Testis (tissue), 3 donors: Measurements from ENCODE around the gene CFAP53. TPM values are rescaled to one million over a fixed set of nuclear protein-coding genes. Genes with fewer than 3 reads are reported as not detected.

Experiments
- DNase-seq: peaks from one replicate; pipeline ENCODE4 v3.0.0-alpha.2; 2019
- H3K27ac ChIP-seq, 2 donors: fragments of 200-600 bp; sonication (generic); one replicate each; pipeline ENCODE4 v1.5.1; 2019
- H3K27me3 ChIP-seq: fragments of 200-600 bp; sonication (generic); one replicate; pipeline ENCODE4 v1.5.1; 2019
- H3K36me3 ChIP-seq: fragments of 200-600 bp; sonication (generic); one replicate; pipeline ENCODE4 v1.5.1; 2017; ENCODE audit warnings: low read depth; ENCODE audit errors: missing control alignments
- H3K4me1 ChIP-seq: fragments of 200-600 bp; sonication (generic); one replicate; pipeline ENCODE4 v1.5.1; 2019
- H3K4me3 ChIP-seq, 2 donors: fragments of 200-600 bp; sonication (generic); one replicate each; pipeline ENCODE4 v1.5.1; 2017 to 2019
- H3K9me3 ChIP-seq: fragments of 200-600 bp; sonication (generic); one replicate; pipeline ENCODE4 v1.5.1; 2017
- CTCF ChIP-seq, 3 experiments: fragments of 450-650 bp in 2 of 3; fragments of 200-600 bp in 1 of 3; sonication (generic) in 1 of 3; IDR thresholded peaks; one replicate each; pipeline ENCODE4 v1.5.1; 2016 to 2019; ENCODE audit warnings: antibody characterized with exemption in 3 of 3, mild to moderate bottlenecking in 2 of 3, moderate library complexity in 1 of 3
- POLR2A ChIP-seq: fragments of 450-650 bp; IDR thresholded peaks from one replicate; pipeline ENCODE4 v1.6.1; 2017; ENCODE audit warnings: antibody characterized with exemption, mild to moderate bottlenecking, moderate library complexity
- WGBS, 2 donors: methylation state at CpG; one replicate each; pipeline ENCODE4 v1.1.5; 2018; 5-methylcytosine and 5-hydroxymethylcytosine counted together
- intact Hi-C: fragments of 100-400 bp; cut with DNase I; formaldehyde crosslinking; loops from one replicate; pipeline ENCODE4 v1.15.1; 2023; ENCODE audit warnings: low total_unique reads
- polyA plus RNA-seq: library from polyadenylated mRNA; stranded (reverse); fragments of 350-450 nt; fragmentation: Illumina TruSeq; extraction: RNeasy Lipid Tissue Mini Kit (QIAGEN cat#74804); gene quantifications from one replicate; pipeline ENCODE4 v1.2.3, GENCODE V29; 2014; ENCODE audit warnings: low read depth, low replicate concordance; ENCODE audit not compliant: insufficient read depth
- total RNA-seq, 2 donors: library from RNA; depleted of rRNA; stranded (reverse); fragments of >200 nt; gene quantifications; one replicate each; pipeline ENCODE4 v1.2.3, GENCODE V29; 2016

The CFAP53 gene
- total and polyA plus RNA-seq, 3 donors from 2014 or later = 22.7 to 72.8 (median 48.6) TPM

DNA sequence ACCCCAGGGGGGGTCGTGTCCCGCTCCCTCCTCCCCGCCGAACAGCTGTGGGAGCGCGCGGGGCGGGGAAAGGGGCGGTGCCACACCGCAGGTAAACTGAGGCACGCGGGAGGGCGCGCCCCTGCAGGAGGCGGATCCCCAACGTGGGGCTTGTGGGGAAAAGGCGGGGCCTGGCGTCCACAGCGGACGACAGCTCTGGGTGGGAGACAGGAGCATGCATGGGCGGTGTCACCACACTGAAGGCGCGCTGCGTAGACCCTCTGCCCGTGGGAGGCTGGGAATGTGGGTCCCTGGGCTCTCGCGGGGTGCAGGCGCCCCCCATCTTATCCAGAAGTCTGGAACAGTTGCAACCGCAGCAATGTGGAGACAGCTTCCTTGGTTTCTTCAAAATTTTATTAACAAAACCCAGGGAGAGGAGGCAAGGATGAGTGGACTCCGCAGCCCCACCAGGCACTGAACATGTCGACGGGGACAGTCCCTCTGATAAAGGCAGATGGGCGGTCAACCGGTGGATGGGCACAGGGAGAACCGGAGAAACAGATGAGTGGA lies 15.8 kb upstream of the CFAP53 start:
- intact Hi-C loops = no loop called here
- WGBS, 2 donors = 29 to 76% methylated on average over 6 to 32 of the region's 35 CpGs
- DNase-seq = no peak
- Histone ChIP-seq H3K4me1 (peaks cover 20% of the 10 kb centered on the region), H3K27ac (peak overlapping the region; percentile 92 to 95), H3K4me3 (peak overlapping the region; percentile 85 to 90), H3K27me3 (no peaks in the 10 kb centered on the region), H3K9me3 (no peaks in the 10 kb centered on the region), H3K36me3 (no peaks in the 10 kb centered on the region)
- TF ChIP-seq CTCF (IDR thresholded peaks at IDR 0.05) = no peak
- TF ChIP-seq POLR2A = no peak

DNA sequence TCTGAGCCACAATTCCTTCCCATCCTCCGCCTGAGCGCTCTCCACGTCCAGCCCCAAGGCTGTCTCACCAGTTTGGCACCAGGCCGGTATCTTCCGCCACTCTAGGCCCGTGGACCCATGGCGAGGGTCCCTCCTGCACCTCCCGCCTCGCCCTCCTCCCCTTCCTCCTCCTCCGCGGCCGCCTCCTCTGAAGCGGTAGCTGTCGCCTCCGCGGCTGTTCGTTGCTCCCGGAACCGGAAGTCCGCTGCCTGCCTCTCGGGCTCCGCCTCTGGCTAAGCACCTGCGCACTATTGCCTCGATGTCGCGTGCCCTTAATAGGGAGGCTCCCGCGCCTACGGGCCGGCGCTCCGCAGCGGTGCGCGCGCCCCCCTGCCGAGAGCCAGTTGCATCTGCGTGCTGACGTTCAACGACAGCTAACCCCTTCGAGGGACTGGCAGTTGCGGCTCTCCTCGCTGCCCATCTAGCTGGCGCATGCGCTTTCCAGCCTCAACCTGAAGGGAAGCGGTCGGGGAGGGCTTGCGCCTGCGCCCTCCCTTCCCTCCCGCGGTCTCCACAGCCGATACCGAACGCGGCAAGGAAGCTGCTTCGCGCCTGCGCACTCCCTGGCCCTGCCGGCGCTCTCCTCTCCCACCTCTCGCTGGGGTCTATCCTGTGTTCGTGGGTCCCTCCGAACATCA lies 15.1 kb upstream of the CFAP53 start, which contains the start of gene MBD1:
Gene MBD1, minus strand, starts transcription at position 229 of the 677 bp plus-strand sequence. CDS start 1,531 bp downstream, outside the sequence.
- DNase-seq = peak; percentile 97
- Histone ChIP-seq H3K4me1 (peaks cover 17% of the 10 kb centered on the region), H3K27ac (peak within 1 kb of the TSS; percentile 92 to 95), H3K27me3 (no peaks in the 10 kb centered on the region), H3K36me3 (no peaks in the 10 kb centered on the region), H3K9me3 (no peaks in the 10 kb centered on the region), H3K4me3 (peak within 1 kb of the TSS; percentile 85 to 90)
- 0 to 2% methylated on average over 24 to 60 of the region's 63 CpGs for WGBS, 2 donors
- intact Hi-C loops = no loop called here
- TF ChIP-seq POLR2A (peak; percentile 78), CTCF (IDR thresholded peaks at IDR 0.05) (peak in 2 of 3 experiments; percentile 22)

- H3K4me3 ChIP-seq = peak overlapping the region; percentile 85 to 90
- no peaks in the 10 kb centered on the region for H3K9me3 ChIP-seq
- no peaks in the 10 kb centered on the region for H3K36me3 ChIP-seq
- intact Hi-C loops = no loop called here
- no peak for DNase-seq
- TF ChIP-seq POLR2A = no peak
- TF ChIP-seq CTCF (IDR thresholded peaks at IDR 0.05) = no peak
- no peaks in the 10 kb centered on the region for H3K27me3 ChIP-seq
- WGBS, 2 donors = 1 to 2% methylated on average over 16 of the region's 16 CpGs
- peak overlapping the region; percentile 92 to 95 for H3K27ac ChIP-seq
- peaks cover 17% of the 10 kb centered on the region for H3K4me1 ChIP-seq
Observed at GRCh38 chr18:50280707-50281294, 14.5 kb upstream of the CFAP53 start.

DNA sequence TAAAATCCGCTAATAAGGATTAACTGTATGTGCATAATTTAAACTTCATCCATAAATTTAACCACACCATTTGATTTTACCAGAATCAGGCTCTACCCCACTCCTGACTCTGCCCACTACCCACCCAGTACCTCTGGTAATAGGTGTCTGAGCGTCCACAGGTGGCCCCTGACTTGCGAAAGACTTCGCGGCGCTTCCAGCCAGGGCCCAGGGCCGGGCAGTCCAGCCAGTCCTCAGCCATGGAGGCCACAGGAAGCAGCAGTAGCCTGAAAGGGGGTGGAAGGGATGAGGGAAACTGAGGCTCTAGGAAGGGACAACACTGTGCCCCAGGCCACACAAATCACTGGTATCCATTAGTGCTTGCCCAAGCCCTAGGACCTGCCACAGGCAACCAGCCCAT lies 13.5 kb upstream of the CFAP53 start:
- TF ChIP-seq CTCF (IDR thresholded peaks at IDR 0.05) (no peak), POLR2A (no peak)
- Histone ChIP-seq H3K4me1 (peaks cover 17% of the 10 kb centered on the region), H3K4me3 (no peak overlapping the region), H3K27me3 (no peaks in the 10 kb centered on the region), H3K36me3 (no peaks in the 10 kb centered on the region), H3K9me3 (no peaks in the 10 kb centered on the region), H3K27ac (no peak overlapping the region)
- 89 to 90% methylated on average over 6 to 7 of the region's 7 CpGs for WGBS, 2 donors
- DNase-seq = no peak
- intact Hi-C loops = no loop called here
